Liver (tissue), 10 donors: ENCODE results near the gene ACSM2B. TPM values are rescaled to one million over a fixed set of nuclear protein-coding genes. Genes with fewer than 3 reads are reported as not detected.
"Not testable (repeated sequence)": the region's sequence is repeated elsewhere in the genome, so short reads cannot be mapped to it uniquely, and the experiment has no call there.

ENCODE experiments used
- DNase-seq: peaks from one replicate; pipeline ENCODE4 v3.0.0-alpha.2; 2017; ENCODE audit warnings: low spot score
- H3K27ac ChIP-seq, 2 donors: one replicate each; pipeline ENCODE4 v1.7.0; 2013; ENCODE audit warnings: inconsistent platforms in 2 of 2, low read length in 2 of 2, control low read depth in 1 of 2, low read depth in 1 of 2, mild to moderate bottlenecking in 1 of 2
- H3K27me3 ChIP-seq, 4 donors: one replicate each; pipeline versions ENCODE4 v1.6.1 to v1.7.0; 2013; ENCODE audit warnings: low read length in 3 of 4, inconsistent platforms in 1 of 4, mild to moderate bottlenecking in 1 of 4, moderate library complexity in 1 of 4; ENCODE audit not compliant: control insufficient read depth in 4 of 4, insufficient read depth in 4 of 4
- H3K36me3 ChIP-seq, 4 donors: one replicate each; pipeline versions ENCODE4 v1.6.1 to v1.7.0; 2013; ENCODE audit warnings: low read length in 3 of 4, mild to moderate bottlenecking in 3 of 4, low read depth in 1 of 4, moderate library complexity in 1 of 4; ENCODE audit not compliant: control insufficient read depth in 4 of 4, insufficient read depth in 3 of 4
- H3K4me1 ChIP-seq, 4 donors: one replicate each; pipeline versions ENCODE4 v1.6.1 to v1.7.0; 2013; ENCODE audit warnings: low read length in 3 of 4, mild to moderate bottlenecking in 3 of 4, moderate library complexity in 1 of 4; ENCODE audit not compliant: control insufficient read depth in 4 of 4, insufficient read depth in 4 of 4
- H3K4me3 ChIP-seq, 3 donors: one replicate each; pipeline versions ENCODE4 v1.6.1 to v1.7.0; 2013; ENCODE audit warnings: low read length in 3 of 3, control low read depth in 1 of 3, low read depth in 1 of 3, mild to moderate bottlenecking in 1 of 3
- H3K9ac ChIP-seq, 2 donors: one replicate each; pipeline ENCODE4 v1.7.0; 2013; ENCODE audit warnings: low read length in 2 of 2, mild to moderate bottlenecking in 2 of 2, moderate library complexity in 2 of 2, control low read depth in 1 of 2, low read depth in 1 of 2
- H3K9me3 ChIP-seq, 4 donors: one replicate each; pipeline versions ENCODE4 v1.6.1 to v1.7.0; 2013; ENCODE audit warnings: low read length in 3 of 4; ENCODE audit not compliant: control insufficient read depth in 4 of 4
- HNF4A ChIP-seq, 2 donors: conservative IDR thresholded peaks; 2 replicates each; pipeline ENCODE4 v1.6.1; 2016; ENCODE audit warnings: antibody characterized with exemption in 2 of 2, mild to moderate bottlenecking in 2 of 2
- RAD21 ChIP-seq, 2 donors: IDR thresholded peaks; 2 replicates each; pipeline ENCODE4 v1.6.1; 2016; ENCODE audit warnings: antibody characterized with exemption in 2 of 2, mild to moderate bottlenecking in 2 of 2
- WGBS: extraction: QIAGEN DNeasy Blood & Tissue Kit; methylation state at CpG from one replicate; pipeline ENCODE4 v1.1.7; 2013; 5-methylcytosine and 5-hydroxymethylcytosine counted together
- polyA plus RNA-seq, 2 donors: library from polyadenylated mRNA; stranded (reverse) in 1 of 2; unstranded in 1 of 2; fragments of 200-250 nt in 1 of 2; fragments of >200 nt in 1 of 2; fragmentation: Nextera tagmentation in 1 of 2; extraction: Ambion mirVana in 1 of 2; gene quantifications; one replicate each; pipeline versions ENCODE4 v1.2.1 to v1.2.3, GENCODE V29; 2013 to 2015
- small RNA-seq: library from RNA; depleted of rRNA; stranded (forward); fragments of <200 nt; gene quantifications from one replicate; pipeline ENCODE3, GENCODE V24; 2014
- total RNA-seq, 2 donors: library from RNA; depleted of rRNA; stranded (reverse); fragments of >200 nt; gene quantifications; one replicate each; pipeline ENCODE4 v1.2.3, GENCODE V29; 2014
- TF ChIP-seq, protein P1 (sequence below): IDR thresholded peaks from 2 replicates; pipeline ENCODE4 v1.6.1; 2016; ENCODE audit warnings: antibody characterized with exemption
- donor health status: healthy.
- donor health status: healthy.
- donor health status: healthy.
- donor health status: healthy.
- donor health status: healthy.

The ACSM2B gene
- total and polyA plus RNA-seq, 4 donors: 46.0 to 852 (median 500) TPM

DNA sequence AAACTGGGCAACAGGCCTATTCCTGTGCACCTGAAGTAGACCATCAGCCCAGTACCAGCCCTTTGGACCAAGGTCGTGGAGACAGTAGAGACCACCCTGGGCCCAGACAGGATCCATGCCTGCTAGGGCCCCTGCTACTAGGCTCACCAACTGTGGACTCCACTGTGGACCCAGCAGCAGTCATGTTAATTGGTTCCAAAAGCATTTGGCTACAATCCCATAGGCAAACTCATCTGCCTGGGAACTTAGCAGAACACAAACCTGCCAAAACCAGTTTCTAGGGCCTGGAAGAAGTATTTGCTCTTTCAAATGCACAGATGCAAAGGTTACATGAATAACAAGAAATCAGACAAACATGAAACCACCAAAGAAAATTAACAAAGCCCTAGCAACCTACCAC, 71.7 kb downstream of the ACSM2B start:
- TF ChIP-seq HNF4A (conservative IDR thresholded peaks at IDR 0.05) (peak in 1 of 2 donors; percentile 38), RAD21 (IDR thresholded peaks at IDR 0.05) (peak in 1 of 2 donors; percentile 5)
- TF ChIP-seq, protein P1, sequence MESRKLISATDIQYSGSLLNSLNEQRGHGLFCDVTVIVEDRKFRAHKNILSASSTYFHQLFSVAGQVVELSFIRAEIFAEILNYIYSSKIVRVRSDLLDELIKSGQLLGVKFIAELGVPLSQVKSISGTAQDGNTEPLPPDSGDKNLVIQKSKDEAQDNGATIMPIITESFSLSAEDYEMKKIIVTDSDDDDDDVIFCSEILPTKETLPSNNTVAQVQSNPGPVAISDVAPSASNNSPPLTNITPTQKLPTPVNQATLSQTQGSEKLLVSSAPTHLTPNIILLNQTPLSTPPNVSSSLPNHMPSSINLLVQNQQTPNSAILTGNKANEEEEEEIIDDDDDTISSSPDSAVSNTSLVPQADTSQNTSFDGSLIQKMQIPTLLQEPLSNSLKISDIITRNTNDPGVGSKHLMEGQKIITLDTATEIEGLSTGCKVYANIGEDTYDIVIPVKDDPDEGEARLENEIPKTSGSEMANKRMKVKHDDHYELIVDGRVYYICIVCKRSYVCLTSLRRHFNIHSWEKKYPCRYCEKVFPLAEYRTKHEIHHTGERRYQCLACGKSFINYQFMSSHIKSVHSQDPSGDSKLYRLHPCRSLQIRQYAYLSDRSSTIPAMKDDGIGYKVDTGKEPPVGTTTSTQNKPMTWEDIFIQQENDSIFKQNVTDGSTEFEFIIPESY: no peak
- H3K4me3 ChIP-seq: no peak overlapping the region
- 84% methylated on average over 1 of the region's 1 CpG for WGBS
- H3K9ac ChIP-seq: no peak overlapping the region
- no peaks in the 10 kb centered on the region for H3K36me3 ChIP-seq
- DNase-seq: no peak
- no peak overlapping the region for H3K27ac ChIP-seq
- peaks cover 7 to 9% (median 8%) of the 10 kb centered on the region in 4 donors for H3K9me3 ChIP-seq
- no peaks in the 10 kb centered on the region for H3K27me3 ChIP-seq
- H3K4me1 ChIP-seq: no peaks in the 10 kb centered on the region

DNA sequence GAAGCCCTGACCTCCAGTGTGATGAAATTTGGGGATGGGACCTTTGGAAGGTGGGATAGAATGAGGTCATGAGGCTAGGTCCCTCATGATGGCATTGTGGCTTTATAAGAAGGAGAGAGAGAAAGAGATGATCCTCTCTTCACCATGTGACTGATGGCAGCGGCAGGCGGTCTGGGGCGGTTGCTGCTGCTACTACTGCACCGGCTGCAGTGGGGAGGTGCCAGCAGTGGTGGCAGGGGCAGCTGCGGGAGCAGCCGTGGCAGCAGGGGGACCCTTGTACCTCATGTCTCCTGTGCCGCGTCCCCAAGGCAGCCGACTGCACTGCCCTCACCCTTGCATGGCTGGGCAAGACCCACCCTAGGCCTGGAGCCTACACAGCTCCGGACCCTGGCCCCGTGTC, 84.7 kb downstream of the ACSM2B start:
- H3K27me3 ChIP-seq, H3K9ac ChIP-seq, H3K9me3 ChIP-seq, DNase-seq, H3K4me3 ChIP-seq, H3K27ac ChIP-seq, H3K4me1 ChIP-seq: not testable (repeated sequence)
- peaks cover 3 to 23% (median 15%) of the 10 kb centered on the region in 4 donors for H3K36me3 ChIP-seq
- WGBS: no CpG with 5 or more reads among the region's 11 CpGs

DNA sequence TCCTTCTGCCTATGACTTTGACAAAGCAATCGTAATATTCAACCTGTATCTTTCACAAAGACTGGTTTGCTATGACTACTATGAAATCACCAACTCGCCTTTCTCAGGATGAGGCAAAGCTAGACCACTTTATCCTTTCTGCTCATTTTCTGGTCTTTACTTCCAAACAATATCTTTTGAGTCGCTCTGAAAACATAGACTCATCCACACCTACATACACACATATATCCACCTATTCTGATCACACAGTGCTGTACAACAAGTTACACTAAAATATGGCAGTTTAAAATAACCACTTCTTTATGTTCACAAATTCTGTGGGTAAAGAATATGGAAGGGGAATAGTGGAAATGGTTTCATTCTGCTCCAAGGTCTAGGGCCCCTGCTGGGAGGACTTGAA, 85.2 kb downstream of the ACSM2B start:
- H3K4me1 ChIP-seq, H3K4me3 ChIP-seq: not testable (repeated sequence)
- WGBS: no CpG with 5 or more reads among the region's 3 CpGs

More for the DNA sequence above, 85.2 kb downstream of the ACSM2B start:
- H3K9ac ChIP-seq, DNase-seq, H3K9me3 ChIP-seq, H3K27ac ChIP-seq, H3K27me3 ChIP-seq: not testable (repeated sequence)
- H3K36me3 ChIP-seq: peaks cover 3 to 28% (median 18%) of the 10 kb centered on the region in 4 donors

Small RNAs within 50 kb of the gene (small RNA-seq; reads per million reads assigned to genes)
- not detected for gene AC141273.3

Other genes starting within 250 kb of the ACSM2B start
- gene GP2, start 248.9 kb downstream of the ACSM2B start, total RNA-seq: under 1 TPM; 0.09 to 0.25 TPM
- under 1 TPM; 0.29 to 0.31 TPM for gene GP2, start 248.9 kb downstream of the ACSM2B start, polyA plus RNA-seq
- not detected for gene UMOD, start 223.7 kb downstream of the ACSM2B start, total RNA-seq
- gene UMOD, start 223.7 kb downstream of the ACSM2B start, polyA plus RNA-seq: not detected
- not detected for gene PDILT, start 171.6 kb downstream of the ACSM2B start, total RNA-seq
- not detected for gene PDILT, start 171.6 kb downstream of the ACSM2B start, polyA plus RNA-seq
- gene ACSM5, start 166.8 kb downstream of the ACSM2B start, total RNA-seq: 100 to 1,000 TPM in 1 of 2 donors, 1 to 10 TPM in 1; 4.2 to 198 TPM
- gene ACSM5, start 166.8 kb downstream of the ACSM2B start, polyA plus RNA-seq: 100 to 1,000 TPM; 114 to 240 TPM
- gene ACSM2A, start 124.8 kb downstream of the ACSM2B start, total RNA-seq: 1,000 to 10,000 TPM in 1 of 2 donors, 10 to 100 TPM in 1; 30.1 to 1,049 TPM
- gene ACSM2A, start 124.8 kb downstream of the ACSM2B start, polyA plus RNA-seq: 100 to 1,000 TPM; 177 to 607 TPM
- under 1 TPM; 0.25 to 0.28 TPM for gene ACSM1, start 121.3 kb upstream of the ACSM2B start, total RNA-seq
- gene ACSM1, start 121.3 kb upstream of the ACSM2B start, polyA plus RNA-seq: under 1 TPM; 0.18 to 0.38 TPM
- gene THUMPD1, start 165.5 kb upstream of the ACSM2B start, total RNA-seq: 10 to 100 TPM; 38.7 to 42.8 TPM
- gene THUMPD1, start 165.5 kb upstream of the ACSM2B start, polyA plus RNA-seq: 10 to 100 TPM; 10.1 to 14.9 TPM
- gene ACSM3, start 187.6 kb upstream of the ACSM2B start, total RNA-seq: 10 to 100 TPM; 55.6 to 71.8 TPM
- gene ACSM3, start 187.6 kb upstream of the ACSM2B start, polyA plus RNA-seq: 10 to 100 TPM; 29.2 to 45.1 TPM
- gene ERI2, start 230.1 kb upstream of the ACSM2B start, total RNA-seq: 10 to 100 TPM; 26.0 to 79.1 TPM
- gene ERI2, start 230.1 kb upstream of the ACSM2B start, polyA plus RNA-seq: 10 to 100 TPM in 1 of 2 donors, 1 to 10 TPM in 1; 8.8 to 12.2 TPM
- gene REXO5, start 230.2 kb upstream of the ACSM2B start, total RNA-seq: 10 to 100 TPM in 1 of 2 donors, 1 to 10 TPM in 1; 2.1 to 10.6 TPM
- gene REXO5, start 230.2 kb upstream of the ACSM2B start, polyA plus RNA-seq: 1 to 10 TPM in 1 of 2 donors, under 1 TPM in 1; 0.83 to 1.6 TPM